ENCODE measurements around the gene MYOZ3.

The MYOZ3 gene

GRCh38 chr5:150659360-150660107, 1.5 kb upstream of the MYOZ3 start:
- DNase-seq (ENCODE audit: low spot score): no peak

DNA sequence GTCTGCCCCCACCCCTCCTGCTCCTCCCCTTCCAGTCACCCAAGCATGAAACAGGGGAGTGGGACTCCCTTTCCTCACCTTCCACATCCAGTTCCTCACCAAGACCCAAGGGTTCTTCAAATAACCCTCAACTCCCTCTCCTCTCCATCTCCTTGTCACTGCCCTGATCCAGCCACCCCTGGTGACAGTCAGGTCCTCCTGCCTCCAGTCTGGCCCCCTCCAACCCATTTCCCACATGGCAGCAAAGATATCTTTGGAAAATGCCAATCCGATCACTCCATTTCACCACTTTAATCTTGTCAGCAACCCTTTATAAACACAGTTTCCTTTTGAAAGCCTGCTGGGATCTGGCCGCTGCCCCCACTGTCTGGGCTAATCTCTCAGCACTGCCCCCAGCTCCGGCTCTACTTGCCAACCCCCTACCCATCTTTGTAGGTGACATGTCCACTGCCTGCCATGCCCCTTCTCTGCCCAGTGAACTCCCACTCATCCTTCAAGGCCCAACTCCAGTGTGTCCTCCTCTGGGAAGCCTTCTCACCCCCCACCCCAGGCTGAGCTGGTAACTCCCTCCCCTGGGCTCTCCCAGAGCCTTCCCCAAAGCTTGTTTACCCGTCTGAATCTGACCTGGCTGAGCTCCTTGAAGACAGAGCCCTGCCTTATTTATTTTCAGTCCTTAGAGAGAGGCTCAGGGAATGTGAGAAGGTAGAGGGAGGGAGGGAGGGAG, 781 bp upstream of the MYOZ3 start:
- no peak for DNase-seq (ENCODE audit: low spot score)

- DNase-seq (ENCODE audit: low spot score): no peak
These were observed 958 bp downstream of the MYOZ3 start for GRCh38 chr5:150661821-150662596.

- no peak for DNase-seq (ENCODE audit: low spot score)
These were observed 1.9 kb downstream of the MYOZ3 start for GRCh38 chr5:150662731-150663516.

GRCh38 chr5:150663936-150664335, 2.9 kb downstream of the MYOZ3 start:
- DNase-seq (ENCODE audit: low spot score): no peak

GRCh38 chr5:150665044-150665443, 4.0 kb downstream of the MYOZ3 start:
- no peak for DNase-seq (ENCODE audit: low spot score)

GRCh38 chr5:150670275-150670947, 9.4 kb downstream of the MYOZ3 start:
- no peak for DNase-seq (ENCODE audit: low spot score)

DNA sequence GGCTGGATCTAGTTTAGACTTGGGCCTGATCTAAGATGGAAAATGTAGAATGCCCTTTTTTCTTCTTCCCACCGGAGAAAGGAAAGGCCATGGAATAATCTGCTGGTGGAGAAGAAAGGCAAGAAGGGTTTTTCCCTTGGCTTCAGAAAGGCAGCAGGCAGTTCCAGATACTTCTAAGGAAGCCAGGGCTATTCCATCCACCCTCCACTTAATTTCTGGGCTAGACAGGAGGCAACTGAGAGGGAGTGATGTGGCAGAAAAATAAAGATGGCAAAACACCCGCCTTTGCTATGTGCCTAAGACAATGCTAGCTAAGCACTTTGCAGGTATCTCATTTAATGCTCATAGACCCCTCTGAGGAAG, 9.9 kb downstream of the MYOZ3 start:
- no peak for DNase-seq (ENCODE audit: low spot score)

- peak; percentile 77 for DNase-seq (ENCODE audit: low spot score)
These were observed 10.6 kb downstream of the MYOZ3 start for GRCh38 chr5:150671509-150672236.

GRCh38 chr5:150672237-150672883, 11.3 kb downstream of the MYOZ3 start:
- peak; percentile 75 for DNase-seq (ENCODE audit: low spot score)

- DNase-seq (ENCODE audit: low spot score): no peak
These were observed 11.8 kb downstream of the MYOZ3 start for GRCh38 chr5:150672884-150673275.

DNA sequence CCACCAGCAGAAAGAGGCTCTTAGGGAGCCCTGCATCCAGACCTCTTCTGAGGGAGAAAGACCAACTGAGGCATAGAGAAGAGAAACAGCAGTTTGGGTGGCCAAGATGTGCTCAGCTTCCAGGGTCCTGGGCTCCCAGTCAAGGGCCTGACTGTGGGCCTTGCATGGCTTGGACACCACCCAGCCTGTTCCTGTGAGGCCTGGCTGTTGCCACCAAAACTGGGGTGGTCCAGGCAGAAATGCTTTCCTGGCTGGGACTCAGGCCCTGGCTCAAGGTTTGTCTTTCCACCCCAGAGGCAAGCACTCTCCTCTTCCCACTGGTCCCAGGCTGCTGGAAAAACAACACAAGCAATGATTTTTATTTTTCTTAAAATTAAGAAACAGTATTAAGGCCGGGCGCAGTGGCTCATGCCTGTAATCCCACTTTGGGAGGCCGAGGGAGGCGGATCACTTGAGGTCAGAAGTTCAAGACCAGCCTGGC, 13.3 kb downstream of the MYOZ3 start:
- no peak for DNase-seq (ENCODE audit: low spot score)

GRCh38 chr5:150675069-150675468, 14.0 kb downstream of the MYOZ3 start:
- no peak for DNase-seq (ENCODE audit: low spot score)

DNA sequence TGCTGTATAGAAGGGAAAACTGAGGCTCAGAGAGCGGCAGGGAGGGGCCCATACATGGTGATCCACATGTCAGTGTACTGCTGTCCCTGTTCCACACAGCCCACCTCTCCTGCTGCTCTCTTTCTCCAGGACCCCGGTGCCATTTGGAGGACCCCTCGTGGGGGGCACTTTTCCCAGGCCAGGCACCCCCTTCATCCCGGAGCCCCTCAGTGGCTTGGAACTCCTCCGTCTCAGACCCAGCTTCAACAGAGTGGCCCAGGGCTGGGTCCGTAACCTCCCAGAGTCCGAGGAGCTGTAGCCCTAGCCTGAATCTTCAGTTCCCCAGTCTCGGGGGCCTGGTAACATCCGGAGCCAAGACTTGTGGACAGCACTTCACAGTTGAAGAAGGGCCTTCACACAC, 15.5 kb downstream of the MYOZ3 start:
- no peak for DNase-seq (ENCODE audit: low spot score)

GRCh38 chr5:150689120-150689519, 28.1 kb downstream of the MYOZ3 start:
- no peak for DNase-seq (ENCODE audit: low spot score)

DNA sequence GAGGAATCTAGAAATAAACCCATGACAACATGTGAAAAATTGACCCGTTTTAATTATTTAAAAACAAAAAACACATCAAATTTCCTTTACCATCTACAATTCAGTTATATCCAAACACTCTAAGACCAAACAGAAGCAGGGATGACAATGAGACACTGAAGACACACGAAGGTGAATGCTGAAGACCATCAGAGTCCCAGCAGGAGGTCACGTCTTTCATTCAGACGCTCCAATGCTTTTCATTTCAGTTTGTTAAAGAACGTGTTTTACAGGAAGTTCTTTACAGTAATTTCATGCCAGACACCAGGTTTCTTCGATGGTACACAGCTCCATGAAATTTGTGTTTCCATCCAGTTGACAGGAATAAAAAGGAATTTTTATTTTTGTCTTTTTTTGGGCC, 29.7 kb downstream of the MYOZ3 start:
- DNase-seq (ENCODE audit: low spot score): no peak

DNA sequence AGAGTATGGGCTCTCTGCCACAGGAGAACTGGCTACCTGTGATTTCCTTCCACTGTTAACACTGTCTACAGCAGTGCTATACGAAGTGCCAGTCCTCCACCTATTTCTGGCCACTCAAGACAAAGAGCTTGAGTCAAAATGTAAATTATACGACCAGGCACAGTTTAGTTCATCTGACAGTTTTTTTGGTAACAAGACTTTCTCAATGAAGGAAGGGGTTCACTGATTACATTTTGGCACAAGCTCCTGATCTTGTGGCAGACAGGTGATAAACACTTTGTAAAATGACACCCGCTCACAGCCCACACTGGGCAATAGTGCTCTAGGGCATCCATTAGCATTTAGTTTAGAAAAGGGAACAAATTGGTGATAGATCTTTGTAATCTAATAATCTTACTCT, 31.2 kb downstream of the MYOZ3 start:
- no peak for DNase-seq (ENCODE audit: low spot score)

DNA sequence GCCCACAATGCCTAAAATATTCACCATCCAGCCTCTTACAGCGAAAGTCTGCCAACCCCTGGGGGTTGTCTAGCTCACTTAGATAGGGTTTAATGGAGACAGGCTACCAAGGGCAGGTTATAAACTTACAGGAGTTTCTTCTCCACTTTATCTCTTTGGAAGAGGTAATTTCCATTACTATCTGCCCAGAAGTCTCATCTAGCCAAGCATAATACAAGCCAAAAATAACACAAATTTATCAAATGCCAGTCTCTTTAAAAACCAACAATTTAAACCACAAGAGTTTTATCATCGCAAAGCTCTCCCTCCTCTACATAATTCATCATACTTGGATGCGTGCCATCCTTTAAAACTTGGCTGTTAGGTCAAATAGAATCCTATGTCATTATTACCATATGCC, 33.6 kb downstream of the MYOZ3 start:
- DNase-seq (ENCODE audit: low spot score): no peak

- no peak for DNase-seq (ENCODE audit: low spot score)
These were observed 39.2 kb downstream of the MYOZ3 start for GRCh38 chr5:150700246-150700593.
